GM18502 (cell line): ENCODE data around the gene PCNX3.

Source experiments
- ATAC-seq: cut with Tn5 transposase; IDR thresholded peaks from one replicate; pipeline ENCODE4 v1.9.1; 2021; ENCODE audit warnings: mild to moderate bottlenecking; ENCODE audit not compliant: unreplicated experiment, poor library complexity

The PCNX3 gene

DNA sequence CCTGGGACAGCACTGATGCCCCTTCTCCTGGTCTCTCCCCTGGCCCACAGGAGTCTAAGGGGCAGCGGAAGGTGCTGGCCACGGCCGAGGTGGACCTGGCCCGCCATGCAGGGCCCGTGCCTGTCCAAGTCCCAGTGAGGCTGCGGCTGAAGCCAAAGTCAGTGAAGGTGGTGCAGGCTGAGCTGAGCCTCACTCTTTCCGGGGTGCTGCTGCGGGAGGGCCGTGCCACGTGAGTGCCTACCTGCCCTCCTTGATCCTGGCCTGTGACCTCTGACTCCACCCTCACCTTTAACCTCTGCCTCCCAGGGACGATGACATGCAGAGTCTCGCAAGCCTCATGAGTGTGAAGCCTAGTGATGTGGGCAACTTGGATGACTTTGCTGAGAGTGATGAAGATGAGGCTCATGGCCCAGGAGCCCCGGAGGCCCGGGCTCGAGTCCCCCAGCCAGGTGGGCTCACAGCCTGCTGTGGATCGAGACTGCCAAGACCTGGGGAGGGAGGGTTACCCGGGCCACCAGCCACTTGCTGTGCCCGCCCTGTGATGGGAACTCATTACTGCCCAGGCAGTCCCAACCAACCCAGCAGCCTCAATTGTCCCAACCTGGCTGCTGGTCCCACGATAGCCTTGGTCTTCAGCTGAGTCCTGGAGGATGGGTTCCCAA lies 35.4 kb upstream of the PCNX3 start:
- no peak for ATAC-seq

DNA sequence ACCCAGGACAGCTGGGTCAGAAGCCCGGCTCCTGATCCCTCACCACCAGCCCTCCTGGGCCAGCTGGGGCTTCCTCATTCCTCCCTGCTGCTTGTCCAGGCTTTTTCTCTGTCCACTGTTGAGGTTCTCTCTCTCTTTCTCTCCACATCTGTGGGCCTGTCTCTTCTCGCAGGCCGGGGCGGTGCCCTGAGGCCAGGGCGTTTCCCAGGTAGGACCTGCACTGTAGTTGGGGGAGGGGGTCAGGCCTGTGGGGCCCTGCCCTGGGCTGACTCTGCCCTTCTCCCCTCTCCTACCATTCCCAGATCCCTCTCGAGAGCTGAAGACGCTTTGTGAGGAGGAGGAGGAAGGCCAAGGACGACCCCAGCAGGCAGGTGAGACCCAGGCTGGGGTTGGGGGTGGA lies 34.8 kb upstream of the PCNX3 start:
- no peak for ATAC-seq

DNA sequence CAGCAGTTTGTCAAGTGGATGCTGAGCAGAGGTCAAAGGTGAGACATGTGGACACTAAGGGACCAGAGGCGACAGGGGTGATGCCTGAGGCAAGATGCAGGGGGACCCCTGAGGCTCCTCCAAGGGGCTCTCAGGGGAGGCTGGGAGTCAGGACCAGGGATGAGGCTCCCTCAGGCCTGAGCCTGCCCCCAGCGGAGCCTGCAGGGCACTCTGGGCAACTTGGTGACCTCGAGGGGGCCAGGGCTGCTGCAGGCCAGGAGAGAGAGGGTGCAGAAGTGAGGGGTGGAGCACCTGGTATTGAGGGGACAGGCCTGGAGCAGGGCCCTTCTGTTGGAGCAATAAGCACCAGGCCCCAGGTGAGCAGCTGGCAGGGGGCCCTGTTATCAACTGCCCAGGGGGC lies 33.6 kb upstream of the PCNX3 start:
- ATAC-seq = no peak

DNA sequence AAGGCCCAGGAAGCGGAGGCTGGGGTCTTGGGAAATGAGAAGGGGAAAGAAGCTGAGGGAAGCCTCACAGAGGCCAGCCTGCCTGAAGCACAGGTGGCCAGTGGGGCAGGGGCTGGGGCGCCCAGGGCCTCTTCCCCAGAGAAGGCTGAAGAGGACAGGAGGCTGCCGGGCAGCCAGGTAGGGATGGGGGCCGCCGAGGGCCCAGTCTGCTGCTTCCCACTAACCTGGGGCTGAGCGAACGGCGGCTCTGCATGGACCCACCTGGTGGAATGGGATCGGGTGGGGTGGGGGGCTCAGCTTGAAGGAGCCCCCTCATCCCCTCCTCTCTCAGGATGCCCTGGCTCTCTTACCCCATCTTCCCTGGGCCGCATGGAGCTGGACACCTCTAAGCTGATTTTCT lies 32.0 kb upstream of the PCNX3 start:
- no peak for ATAC-seq

- ATAC-seq = no peak
Measured at GRCh38 chr11:65584106-65584505, 31.5 kb upstream of the PCNX3 start.

DNA sequence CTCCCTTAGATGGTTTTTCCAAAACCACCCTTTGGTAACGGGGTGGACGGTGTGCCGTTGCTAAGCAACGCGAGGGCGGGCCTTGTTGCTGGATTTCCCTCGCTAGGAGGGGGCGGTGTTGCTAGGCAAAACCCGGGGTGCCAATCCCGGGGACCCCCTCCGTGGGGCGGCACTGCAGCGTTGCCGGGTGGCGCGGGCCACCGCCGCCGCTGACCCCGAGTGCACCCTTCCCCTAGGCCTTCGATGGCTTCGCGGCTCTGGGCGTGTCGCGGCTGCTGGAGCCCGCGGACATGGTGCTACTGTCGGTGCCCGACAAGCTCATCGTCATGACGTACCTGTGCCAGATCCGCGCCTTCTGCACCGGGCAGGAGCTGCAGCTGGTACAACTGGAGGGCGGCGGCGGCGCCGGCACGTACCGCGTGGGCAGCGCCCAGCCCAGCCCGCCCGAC lies 30.8 kb upstream of the PCNX3 start:
- no peak for ATAC-seq

DNA sequence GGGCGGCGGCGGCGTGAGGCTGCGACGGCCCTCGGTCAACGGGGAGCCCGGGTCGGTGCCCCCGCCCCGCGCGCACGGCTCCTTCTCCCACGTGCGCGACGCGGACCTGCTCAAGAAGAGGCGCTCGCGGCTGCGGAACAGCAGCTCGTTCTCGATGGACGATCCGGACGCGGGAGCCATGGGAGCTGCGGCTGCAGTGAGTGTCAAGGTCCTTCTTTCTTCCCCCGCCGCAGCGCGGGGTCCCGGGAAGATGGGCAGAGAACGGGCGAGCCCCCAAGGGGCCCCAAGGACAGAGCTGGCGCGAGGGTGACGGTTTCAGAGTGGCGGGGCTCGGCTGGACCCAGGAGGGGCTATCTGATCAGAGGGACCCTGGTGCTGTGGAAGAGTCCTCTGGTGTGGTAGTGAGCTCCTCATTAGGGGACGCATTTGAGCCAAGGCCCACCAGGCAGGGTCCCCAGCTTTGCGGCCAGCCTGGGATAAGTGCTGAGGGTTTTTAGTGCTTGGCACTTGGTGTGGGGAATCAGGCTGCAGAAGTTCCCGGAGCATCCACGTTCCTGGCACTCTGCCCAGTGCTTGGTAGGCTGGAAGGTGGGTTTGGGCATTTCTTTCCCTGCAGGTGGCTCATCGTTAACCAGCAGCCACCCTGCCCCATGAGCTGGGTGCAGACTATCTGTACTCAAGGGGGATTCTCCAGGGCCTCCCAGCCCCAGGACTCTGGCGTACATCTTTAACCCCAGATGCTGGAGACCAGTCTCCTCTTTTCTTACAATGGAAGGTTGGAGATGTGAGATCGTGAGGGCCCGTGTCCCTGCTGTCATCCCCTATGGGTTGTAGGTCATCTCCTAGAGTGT lies 30.0 kb upstream of the PCNX3 start:
- ATAC-seq = no peak

DNA sequence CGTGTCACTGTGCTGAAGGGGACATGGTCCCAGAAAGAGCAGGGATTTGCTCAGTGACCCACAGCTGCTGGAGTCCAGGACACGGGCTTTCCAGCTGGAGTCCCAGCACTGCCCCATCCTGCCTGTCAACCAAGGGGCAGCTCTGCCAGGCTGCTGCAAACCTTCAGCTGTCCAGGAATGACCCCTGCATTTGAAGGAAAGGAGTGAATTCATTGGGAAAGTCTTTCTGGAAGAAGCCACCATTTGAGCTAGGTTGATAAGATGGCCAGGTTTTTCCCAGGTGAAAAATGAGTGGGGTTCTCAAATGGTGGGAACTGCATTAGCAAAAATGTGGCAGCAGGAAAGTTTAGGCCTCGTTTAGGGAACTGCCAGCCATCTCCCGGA lies 29.3 kb upstream of the PCNX3 start:
- no peak for ATAC-seq

DNA sequence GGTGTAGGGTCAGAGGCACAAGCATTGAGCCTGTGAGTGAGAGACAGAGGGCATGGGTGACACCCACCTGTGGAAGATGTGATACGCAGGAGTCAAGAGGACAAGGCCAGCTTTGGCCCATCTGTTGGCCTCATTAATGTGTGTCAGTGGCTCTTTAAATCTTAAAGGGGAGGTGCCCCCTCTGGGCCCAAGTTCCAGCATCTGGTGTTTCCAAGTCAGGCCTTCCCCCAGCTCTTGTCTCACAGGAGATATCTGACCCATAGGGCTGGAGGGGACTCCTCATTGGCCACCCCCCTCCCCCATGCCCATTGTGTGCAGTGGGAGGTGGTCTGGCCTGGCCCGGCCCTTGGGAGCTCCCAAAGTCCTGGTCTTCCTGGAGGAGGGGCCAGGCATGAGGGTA lies 28.9 kb upstream of the PCNX3 start:
- no peak for ATAC-seq

DNA sequence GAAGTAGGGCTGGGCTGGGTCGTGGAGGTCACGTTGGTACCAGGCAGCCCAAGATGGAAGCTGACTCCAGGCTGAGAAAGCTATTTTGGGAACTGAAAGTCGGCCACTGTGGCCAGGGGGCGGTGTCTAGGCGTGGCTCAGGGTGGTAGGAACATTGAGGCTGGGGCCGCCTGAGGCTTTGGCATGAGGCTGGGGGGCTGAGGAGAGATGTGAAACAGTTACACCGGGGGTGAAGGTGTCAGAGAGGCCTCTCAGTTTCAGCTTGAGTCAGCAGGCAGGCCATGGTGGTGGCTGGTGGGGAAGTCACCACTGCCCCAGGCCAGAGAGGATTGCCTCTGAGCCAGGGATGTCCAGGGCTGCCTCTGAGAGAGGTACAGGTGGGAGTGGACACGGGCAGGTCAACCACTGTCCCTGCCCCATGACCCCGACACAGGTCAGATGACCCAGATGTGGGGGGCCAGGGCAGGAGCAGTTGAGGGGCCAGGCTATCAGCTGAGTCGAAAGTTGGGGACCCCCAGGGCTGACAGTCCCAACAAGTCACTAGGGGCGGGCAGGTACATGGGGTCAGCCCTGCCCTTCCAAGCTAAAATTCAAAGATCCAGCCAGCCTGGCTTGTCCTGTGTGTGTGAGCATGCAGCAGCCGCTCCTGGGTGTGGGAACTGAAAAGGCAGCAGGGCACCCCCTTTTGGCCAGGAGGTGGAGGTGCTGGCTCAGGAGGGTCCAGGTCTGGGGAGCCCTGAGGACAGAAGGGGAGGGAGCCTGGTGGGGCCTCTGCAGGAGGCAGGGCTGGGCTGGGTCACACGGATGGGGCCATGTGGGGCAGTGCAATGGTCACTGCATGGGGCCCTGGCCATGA lies 27.1 kb upstream of the PCNX3 start:
- ATAC-seq = peak; percentile 80

- ATAC-seq = no peak
Measured at GRCh38 chr11:65589444-65590239, 25.9 kb upstream of the PCNX3 start.

DNA sequence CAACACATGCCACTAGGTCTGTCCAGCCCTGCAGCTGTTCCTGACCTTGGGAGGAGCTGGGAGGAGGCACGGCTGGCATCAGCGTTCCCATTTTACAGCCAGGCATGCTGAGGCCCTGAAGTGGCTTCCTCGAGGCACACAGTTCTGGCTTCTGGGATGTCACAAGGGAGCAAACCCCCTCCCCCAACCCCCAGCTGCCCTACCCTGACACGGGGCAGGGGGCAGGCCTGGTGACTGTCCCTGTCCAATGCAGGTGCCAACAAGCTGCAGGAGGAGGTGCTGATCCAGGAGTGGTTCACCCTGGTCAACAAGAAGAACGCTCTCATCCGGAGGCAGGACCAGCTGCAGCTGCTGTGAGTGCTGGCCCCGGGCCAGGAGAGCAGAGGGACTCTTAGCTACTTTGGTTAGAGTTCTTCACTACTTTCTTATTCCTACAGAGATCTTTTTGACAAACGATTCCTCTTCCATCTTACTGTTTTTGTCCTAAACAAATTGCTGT lies 25.3 kb upstream of the PCNX3 start:
- no peak for ATAC-seq

- no peak for ATAC-seq
Measured at GRCh38 chr11:65591939-65592857, 23.4 kb upstream of the PCNX3 start.

DNA sequence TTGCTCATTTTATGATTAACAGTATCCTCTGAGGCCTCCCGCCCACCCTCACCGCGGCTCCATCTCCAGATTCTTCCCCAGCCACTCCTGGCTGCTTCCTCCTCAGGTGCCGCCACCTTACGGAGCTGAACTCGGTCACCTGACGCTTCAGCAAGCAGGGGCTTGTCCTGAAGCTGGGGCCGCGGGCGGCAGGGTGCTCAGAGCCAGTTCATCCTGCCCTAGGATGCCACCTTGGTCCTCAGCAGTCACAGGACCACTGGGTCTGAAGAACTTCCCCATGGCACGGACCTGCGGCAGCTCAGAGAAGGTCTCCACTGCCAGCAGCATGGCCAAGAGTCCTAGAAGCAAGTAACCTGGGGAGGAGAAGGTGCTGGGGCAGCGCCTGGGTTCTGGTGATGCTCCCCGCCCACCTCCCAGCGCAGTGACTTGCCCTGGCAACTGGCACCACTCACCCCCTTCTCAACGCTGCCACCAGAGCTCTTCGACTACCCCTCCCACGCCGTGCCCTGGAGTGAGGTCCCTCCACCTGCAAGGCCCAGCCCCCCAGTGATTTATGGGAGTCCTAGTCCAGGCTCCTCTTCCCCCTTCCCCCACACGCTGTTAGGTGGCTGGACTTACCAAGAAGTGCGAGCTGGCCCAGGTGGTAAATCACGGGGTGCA lies 22.6 kb upstream of the PCNX3 start:
- ATAC-seq = no peak

DNA sequence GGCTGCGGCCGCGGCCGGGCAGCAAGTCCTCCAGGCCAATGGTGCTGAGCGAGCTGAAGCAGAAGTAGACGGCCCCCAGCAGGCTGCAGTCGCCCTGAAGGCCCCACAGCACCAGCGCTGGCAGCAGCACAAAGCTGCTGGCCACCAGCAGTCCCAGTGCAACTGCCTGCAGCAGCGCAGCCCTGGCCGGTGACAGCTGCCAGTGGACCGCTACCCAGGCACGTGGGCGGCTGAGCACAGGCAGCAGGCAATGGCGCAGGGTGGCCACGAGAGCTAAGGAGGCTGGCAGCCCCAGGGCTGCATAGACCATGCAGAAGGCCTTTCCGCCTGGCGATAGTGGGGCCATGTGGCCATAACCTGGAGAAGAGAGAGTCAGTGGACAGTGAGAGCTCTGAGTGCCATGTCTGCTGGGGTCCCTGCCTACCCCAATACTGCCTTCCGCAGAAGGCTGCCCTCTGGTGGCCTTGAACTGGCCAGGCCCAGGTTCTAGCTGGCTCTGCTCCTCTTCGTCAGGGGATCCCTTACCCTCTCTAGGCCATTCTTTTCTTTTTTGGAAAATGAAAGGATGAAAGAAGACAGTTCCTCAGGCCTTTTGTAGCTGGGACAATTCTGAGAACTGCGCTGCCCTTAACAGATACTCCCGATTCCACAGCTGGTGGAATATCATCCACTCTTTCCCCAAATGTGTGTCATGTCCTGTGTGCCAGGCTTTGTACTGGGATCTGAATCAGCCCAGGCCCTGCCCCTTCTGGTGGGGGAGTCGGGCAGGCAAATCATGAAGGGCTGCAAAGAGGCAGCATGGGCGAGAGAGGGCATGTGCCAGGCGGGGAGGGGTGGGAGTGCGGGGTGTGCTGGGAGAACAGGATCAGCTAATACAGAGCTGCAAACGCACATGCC lies 21.8 kb upstream of the PCNX3 start:
- no peak for ATAC-seq

DNA sequence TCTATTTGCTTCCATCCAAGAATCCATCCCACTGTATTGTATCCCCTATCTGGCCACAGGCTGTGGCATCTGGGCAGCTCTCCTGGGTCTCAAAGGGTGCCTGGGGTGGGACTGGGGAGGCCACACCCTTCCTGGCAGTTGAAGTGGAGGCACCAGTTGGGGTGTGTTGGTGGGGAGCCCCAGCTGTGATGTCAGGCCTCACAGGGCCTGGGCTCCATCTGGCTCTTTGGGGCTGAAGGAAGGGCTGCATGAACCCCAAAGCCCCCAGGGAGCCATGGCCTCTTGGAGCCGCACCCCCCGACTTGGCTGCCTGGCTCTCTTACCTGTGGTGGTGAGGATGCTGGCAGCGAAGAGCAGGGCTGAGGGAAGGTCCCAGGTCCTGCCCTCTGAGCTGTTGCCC lies 20.4 kb upstream of the PCNX3 start:
- no peak for ATAC-seq

DNA sequence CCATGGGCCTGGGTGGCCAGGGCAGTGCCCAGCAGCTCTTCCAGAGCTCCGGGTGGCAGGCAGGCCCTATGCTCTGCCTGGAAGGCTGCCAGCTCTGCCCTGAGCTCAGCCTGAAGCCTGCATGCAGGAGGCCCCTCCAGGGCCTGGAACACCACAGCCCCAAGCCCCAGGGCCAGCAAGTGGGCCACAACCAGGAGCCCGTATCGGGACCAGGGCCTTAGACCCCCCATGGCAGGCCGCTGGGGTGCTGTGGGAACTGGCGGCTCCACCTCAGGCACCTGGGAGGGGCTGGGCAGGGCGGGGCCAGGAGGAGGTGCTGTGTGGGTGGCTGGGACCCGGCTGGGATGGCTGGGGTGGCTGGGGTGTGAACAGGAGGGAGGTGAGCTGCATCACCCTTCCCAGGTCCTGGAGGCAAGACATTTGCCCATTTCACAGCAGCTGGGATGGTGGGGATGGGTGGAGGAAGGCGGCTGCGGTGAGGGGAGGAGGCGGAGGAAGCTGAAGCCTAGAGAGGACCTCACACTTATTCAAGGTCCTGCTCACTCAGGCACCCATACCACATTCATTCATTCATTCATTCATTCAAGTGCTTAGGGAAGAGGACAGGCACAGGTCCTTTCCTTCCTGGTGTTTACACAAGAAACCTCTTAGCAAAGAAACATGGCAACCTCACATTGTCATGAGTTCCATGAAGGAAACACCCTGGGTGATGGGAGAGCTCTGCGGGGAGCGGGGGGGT lies 19.9 kb upstream of the PCNX3 start, which contains the start of gene KCNK7:
KCNK7 (minus strand) TSS at position 258 of the 739 bp plus-strand sequence; CDS start at position 230, 28 bp downstream.
- ATAC-seq = no peak
